ENCODE data around the gene SMARCD2.
"Not testable (repeated sequence)": the region's sequence is repeated elsewhere in the genome, so short reads cannot be mapped to it uniquely, and the experiment has no call there.

Gene SMARCD2

DNA sequence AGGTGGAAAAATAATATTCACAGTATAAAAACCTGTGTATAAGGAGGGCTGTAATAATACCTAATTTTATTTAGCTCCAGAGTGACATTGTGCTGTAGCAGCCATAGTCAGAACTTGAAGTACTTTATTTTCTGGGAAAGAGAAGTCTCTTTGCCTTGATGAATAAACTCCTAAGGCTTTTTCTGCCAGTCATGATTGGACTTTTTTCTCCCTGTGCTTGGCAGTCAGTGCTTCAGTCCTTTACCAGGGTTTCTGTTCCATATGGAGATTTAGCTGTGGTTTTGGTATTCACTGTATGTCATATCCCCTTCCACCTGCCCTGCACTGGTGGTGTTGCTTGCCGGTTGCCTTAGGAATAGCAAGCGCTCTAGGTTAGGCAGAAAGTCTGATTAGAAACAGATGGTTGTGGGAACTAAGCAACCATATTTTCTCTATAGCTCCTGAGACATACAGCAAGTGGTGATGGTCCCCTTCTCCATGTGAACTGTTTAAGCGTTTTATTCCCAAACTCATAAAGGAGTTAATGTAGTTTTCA lies 43.8 kb downstream of the SMARCD2 start:
- DNase-seq, result no peak

GRCh38 chr17:63796375-63796774 lies 46.1 kb downstream of the SMARCD2 start:
- DNase-seq, result not testable (repeated sequence)

- DNase-seq, result no peak
Observed at GRCh38 chr17:63792055-63792729, 50.3 kb downstream of the SMARCD2 start.

DNA sequence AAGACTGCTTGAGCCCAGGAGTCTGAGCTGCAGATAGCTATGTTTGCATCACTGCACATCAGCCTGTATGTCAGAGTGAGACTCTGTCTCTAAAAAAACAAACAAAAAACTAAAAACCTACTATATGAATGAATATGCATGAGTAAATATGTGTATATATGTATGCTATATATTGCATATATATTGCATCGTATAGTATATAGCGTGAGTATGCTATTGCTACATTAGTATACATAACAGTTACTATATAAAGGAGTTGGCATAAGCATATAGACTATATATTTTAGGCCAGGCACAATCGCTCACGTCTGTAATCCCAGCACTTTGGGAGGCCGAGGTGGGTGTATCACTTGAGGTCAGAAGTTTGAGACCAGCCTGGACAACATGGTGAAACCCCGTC lies 52.4 kb downstream of the SMARCD2 start:
- no peak for DNase-seq

DNA sequence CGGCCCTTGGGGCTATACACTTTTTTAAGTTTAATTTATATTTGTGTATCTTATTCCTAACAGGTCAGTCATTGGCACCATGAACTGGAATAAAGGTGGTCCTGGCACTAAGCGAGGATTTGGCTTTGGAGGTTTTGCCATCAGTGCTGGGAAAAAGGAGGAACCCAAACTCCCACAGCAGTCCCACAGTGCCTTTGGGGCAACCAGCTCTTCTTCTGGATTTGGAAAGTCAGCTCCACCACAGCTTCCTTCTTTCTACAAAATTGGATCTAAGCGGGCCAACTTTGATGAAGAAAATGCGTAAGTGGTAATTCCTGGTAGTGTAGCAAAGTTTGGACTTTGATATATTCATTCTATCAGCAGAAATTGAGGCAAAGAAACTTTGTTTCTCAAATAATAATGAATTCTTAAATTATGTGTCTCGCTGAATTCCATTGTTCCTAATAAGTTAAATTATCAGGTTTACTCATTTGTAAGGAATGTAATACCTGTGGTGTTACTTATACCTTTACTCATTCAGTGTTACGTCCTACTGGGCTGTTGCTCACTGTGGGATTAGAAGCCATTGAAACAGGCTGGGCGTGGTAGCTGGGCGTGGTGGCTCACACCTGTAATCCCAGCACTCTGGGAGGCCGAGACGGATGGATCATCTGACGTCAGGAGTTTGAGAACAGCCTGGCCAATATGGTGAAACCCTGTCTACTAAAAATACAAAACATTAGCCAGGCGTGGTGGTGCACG lies 55.3 kb downstream of the SMARCD2 start:
- no peak for DNase-seq

- no peak for DNase-seq
Observed at GRCh38 chr17:63786117-63786516, 56.4 kb downstream of the SMARCD2 start.

- no peak for DNase-seq
Observed at GRCh38 chr17:63785556-63785955, 56.9 kb downstream of the SMARCD2 start.

DNA sequence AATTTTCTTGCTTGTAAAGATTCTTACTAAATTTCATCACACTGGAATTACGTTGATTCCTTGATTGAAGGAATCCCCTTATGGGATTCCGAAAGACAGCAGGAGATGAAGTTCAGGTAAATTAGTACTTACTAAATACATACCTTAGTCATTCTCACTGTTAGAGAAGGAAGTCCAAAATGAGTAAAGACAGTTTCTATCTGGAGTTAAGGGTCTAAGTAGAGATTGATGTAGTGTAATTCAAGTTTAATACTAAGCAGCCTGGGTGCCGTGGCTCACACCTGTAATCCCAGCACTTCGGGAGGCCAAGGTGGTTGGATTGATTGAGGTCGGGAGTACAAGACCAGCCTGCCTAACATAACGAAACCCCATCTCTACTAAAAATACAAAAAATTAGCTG lies 59.0 kb downstream of the SMARCD2 start:
- no peak for DNase-seq
